Measurements from ENCODE around the gene NUCB1. TPM values are rescaled to one million over a fixed set of nuclear protein-coding genes. Genes with fewer than 3 reads are reported as not detected.

NUCB1 gene
- 10 to 100 TPM; 86.8 to 93.3 TPM for total RNA-seq
- polyA plus RNA-seq: 147 TPM

- Histone ChIP-seq H3K27me3 (ENCODE audit: insufficient read depth, low read length, poor library complexity, severe bottlenecking) (peaks cover 5% of the 10 kb centered on the region), H3K27ac (ENCODE audit: low read depth, low read length) (peak within 1 kb of the TSS; percentile 88), H3K4me1 (ENCODE audit: insufficient read depth, low read length) (peaks cover 17% of the 10 kb centered on the region), H3K9me3 (ENCODE audit: low read length) (no peaks in the 10 kb centered on the region), H3K36me3 (ENCODE audit: insufficient read depth, low read length) (peaks cover 2% of the 10 kb centered on the region), H3K4me3 (ENCODE audit: low read length) (peak within 1 kb of the TSS; percentile 96)
- POLR2A ChIA-PET: interaction anchor here (0.6 to 2.1 kb wide), 10 partner anchors 12 to 105 kb away, joined by 3 to 17 read pairs (median 4); partner anchors contain the start of genes FTL, GYS1, PPP1R15A and RUVBL2
- Mint-ChIP-seq H3K4me1 (peaks cover 24 to 40% (median 29%) of the 10 kb centered on the region in 3 donors), H3K27ac (peak within 1 kb of the TSS; percentile 77 to 98 (median 96)), H3K9me3 (no peaks in the 10 kb centered on the region), H3K27me3 (peaks cover 9 to 14% of the 10 kb centered on the region in 2 donors), H3K4me3 (peak within 1 kb of the TSS; percentile 89 to 100 (median 97)), H3K36me3 (peaks cover 0 to 28% (median 6%) of the 10 kb centered on the region in 3 donors)
- DNase-seq: peak; percentile 96 to 99 (median 97)
- CTCF ChIA-PET: interaction anchor here (1.0 to 1.8 kb wide), 4 partner anchors 9 to 112 kb away, joined by 3 to 5 read pairs (median 3); partner anchors contain the start of genes GYS1 and RUVBL2
Observed at GRCh38 chr19:48899781-48900476, at the start of gene NUCB1. TSS of gene NUCB1 (plus strand) at chr19:48900312. CDS start at chr19:48900797, 485 bp downstream.

DNA sequence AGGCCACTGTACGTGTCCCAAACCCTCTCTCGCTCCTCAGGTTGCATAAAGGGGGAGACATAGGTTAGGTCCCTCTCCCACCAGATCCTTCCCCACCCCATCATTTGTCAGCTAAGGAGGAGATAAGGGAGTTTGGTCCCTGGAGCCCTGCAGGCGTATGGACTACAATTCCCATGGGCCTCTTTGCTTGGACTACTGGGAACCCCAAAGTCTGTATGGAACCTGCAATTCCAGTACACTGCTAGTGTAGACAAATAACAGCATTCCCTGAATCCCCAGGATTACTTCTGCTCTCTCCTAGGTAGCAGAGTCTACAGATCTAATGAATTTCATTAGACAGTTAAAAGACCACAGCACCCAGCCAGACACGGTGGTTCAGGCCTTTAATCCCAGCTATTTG is 47.8 kb upstream of the NUCB1 start:
- POLR2A ChIA-PET: interaction anchor here (0.5 kb wide), 1 partner anchor 152 kb away, joined by 7 read pairs; no protein-coding TSS in a partner anchor
- Mint-ChIP-seq H3K4me3 (no peak overlapping the region), H3K36me3 (no peaks in the 10 kb centered on the region), H3K4me1 (no peaks in the 10 kb centered on the region), H3K27ac (no peak overlapping the region), H3K9me3 (no peaks in the 10 kb centered on the region), H3K27me3 (no peaks in the 10 kb centered on the region)
- Histone ChIP-seq H3K27me3 (ENCODE audit: insufficient read depth, low read length, poor library complexity, severe bottlenecking) (no peaks in the 10 kb centered on the region), H3K9me3 (ENCODE audit: low read length) (no peaks in the 10 kb centered on the region), H3K4me3 (ENCODE audit: low read length) (no peak overlapping the region), H3K4me1 (ENCODE audit: insufficient read depth, low read length) (no peaks in the 10 kb centered on the region), H3K27ac (ENCODE audit: low read depth, low read length) (no peak overlapping the region), H3K36me3 (ENCODE audit: insufficient read depth, low read length) (no peaks in the 10 kb centered on the region)
- CTCF ChIA-PET: interaction anchor here (2.8 kb wide), 1 partner anchor 10 kb away, joined by 7 read pairs; no protein-coding TSS in a partner anchor
- DNase-seq: no peak

DNA sequence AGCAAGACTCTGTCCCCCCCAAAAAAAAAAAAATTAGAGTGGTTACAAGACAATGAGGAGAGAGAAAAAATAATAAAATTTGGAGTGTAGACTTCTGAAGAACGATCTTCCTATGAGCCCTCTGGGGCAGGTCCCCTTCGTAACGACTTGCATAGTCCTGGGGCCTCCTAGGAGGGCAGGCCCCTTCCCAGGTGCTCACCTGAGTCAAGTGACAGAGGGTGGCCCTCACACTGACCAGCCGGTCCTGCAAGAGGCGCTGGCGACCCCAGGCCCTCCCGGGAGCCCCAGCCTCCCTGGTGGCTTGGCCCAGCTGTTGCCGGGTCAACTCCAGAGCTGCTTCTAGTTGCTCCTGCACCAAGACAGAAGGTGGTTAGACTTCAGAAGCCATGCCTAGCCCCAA is 46.6 kb upstream of the NUCB1 start:
- no peaks in the 10 kb centered on the region for H3K27me3 ChIP-seq (ENCODE audit: insufficient read depth, low read length, poor library complexity, severe bottlenecking)
- no peak overlapping the region for H3K4me3 ChIP-seq (ENCODE audit: low read length)
- Mint-ChIP-seq H3K36me3 (no peaks in the 10 kb centered on the region), H3K9me3 (no peaks in the 10 kb centered on the region), H3K27me3 (no peaks in the 10 kb centered on the region), H3K27ac (no peak overlapping the region), H3K4me3 (no peak overlapping the region), H3K4me1 (no peaks in the 10 kb centered on the region)
- H3K4me1 ChIP-seq (ENCODE audit: insufficient read depth, low read length): no peaks in the 10 kb centered on the region
- H3K27ac ChIP-seq (ENCODE audit: low read depth, low read length): no peak overlapping the region
- no peak for DNase-seq
- POLR2A ChIA-PET: no interaction called here
- H3K36me3 ChIP-seq (ENCODE audit: insufficient read depth, low read length): no peaks in the 10 kb centered on the region
- CTCF ChIA-PET: interaction anchor here (0.6 to 2.8 kb wide), 2 partner anchors 11 to 59 kb away, joined by 4 to 7 read pairs; no protein-coding TSS in a partner anchor
- no peaks in the 10 kb centered on the region for H3K9me3 ChIP-seq (ENCODE audit: low read length)

DNA sequence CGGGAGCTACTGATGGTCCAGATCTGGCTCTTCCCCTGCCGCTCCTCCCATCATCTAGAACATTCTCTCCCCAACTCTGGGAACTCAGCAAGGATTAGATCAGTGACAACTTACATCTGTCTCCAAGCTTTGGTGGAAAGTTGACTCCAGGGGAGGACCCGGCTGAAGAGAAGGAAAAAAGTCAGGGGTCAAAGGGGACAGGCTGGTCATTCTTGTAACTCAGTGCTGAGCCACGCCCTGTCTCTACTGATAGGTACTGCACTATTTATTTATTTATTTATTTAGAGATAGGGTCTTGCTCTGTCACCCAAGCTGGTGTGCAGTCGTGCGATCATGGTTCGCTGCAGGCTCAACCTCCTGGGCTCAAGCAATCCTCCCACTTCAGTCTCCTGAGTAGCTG is 46.0 kb upstream of the NUCB1 start:
- H3K36me3 Mint-ChIP-seq: no peaks in the 10 kb centered on the region
- no peak overlapping the region for H3K4me3 ChIP-seq (ENCODE audit: low read length)
- POLR2A ChIA-PET: no interaction called here

GRCh38 chr19:48856921-48857320 is 43.2 kb upstream of the NUCB1 start:
- no peak for DNase-seq
- Mint-ChIP-seq H3K4me1 (peaks cover 2 to 4% (median 4%) of the 10 kb centered on the region in 3 donors), H3K36me3 (no peaks in the 10 kb centered on the region), H3K4me3 (peak overlapping the region in 1 of 7 donors; percentile 9), H3K27me3 (no peaks in the 10 kb centered on the region), H3K9me3 (no peaks in the 10 kb centered on the region), H3K27ac (no peak overlapping the region)
- ChIA-PET POLR2A (no interaction called here), CTCF (no interaction called here)
- Histone ChIP-seq H3K27ac (ENCODE audit: low read depth, low read length) (no peak overlapping the region), H3K27me3 (ENCODE audit: insufficient read depth, low read length, poor library complexity, severe bottlenecking) (no peaks in the 10 kb centered on the region), H3K4me3 (ENCODE audit: low read length) (no peak overlapping the region), H3K9me3 (ENCODE audit: low read length) (no peaks in the 10 kb centered on the region), H3K36me3 (ENCODE audit: insufficient read depth, low read length) (no peaks in the 10 kb centered on the region), H3K4me1 (ENCODE audit: insufficient read depth, low read length) (no peaks in the 10 kb centered on the region)

More for the DNA sequence above, 46.0 kb upstream of the NUCB1 start:
- DNase-seq: no peak
- no peak overlapping the region for H3K4me3 Mint-ChIP-seq
- Histone ChIP-seq H3K36me3 (ENCODE audit: insufficient read depth, low read length) (no peaks in the 10 kb centered on the region), H3K9me3 (ENCODE audit: low read length) (no peaks in the 10 kb centered on the region), H3K4me1 (ENCODE audit: insufficient read depth, low read length) (no peaks in the 10 kb centered on the region), H3K27ac (ENCODE audit: low read depth, low read length) (no peak overlapping the region), H3K27me3 (ENCODE audit: insufficient read depth, low read length, poor library complexity, severe bottlenecking) (no peaks in the 10 kb centered on the region)
- H3K4me1 Mint-ChIP-seq: peaks cover under 1 to 2% (median 2%) of the 10 kb centered on the region in 3 donors
- H3K9me3 Mint-ChIP-seq: no peaks in the 10 kb centered on the region
- CTCF ChIA-PET: interaction anchor here (2.8 kb wide), 1 partner anchor 12 kb away, joined by 7 read pairs; no protein-coding TSS in a partner anchor
- no peaks in the 10 kb centered on the region for H3K27me3 Mint-ChIP-seq
- H3K27ac Mint-ChIP-seq: no peak overlapping the region

DNA sequence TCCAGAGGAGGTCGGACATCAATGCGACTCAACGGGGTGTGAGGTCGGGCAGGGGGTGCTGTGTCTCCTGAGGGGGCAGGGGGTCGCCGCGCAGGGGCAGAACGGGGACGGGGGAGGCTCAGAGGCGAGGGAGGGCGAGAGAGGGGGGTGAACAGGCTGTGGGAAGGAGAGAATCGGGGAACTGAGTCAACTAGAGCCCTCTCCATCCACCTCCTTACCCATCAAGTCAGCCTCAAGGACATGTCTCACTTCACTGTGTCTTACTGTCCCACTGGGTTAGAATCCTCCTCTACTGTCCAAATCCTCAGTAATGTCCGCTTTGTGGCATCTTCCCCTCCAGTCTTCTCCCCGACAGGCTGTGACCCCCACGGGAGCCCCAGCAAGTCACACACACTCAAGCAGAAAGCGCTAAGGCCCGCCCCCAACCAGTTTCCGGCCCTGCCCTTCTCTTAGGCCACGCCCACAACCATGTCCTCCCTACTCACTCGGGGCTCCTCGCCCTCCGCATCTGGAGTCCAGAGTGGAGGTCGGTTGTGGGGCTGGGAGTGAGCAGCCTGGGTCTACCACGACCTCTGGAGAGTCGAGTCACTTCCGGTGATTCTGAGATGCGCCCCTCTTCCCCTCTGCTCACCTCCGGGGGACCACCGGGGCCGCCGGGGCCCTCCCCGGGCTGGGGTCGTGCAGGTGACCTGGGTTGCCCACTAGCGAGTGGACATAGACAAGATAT is 41.0 kb upstream of the NUCB1 start:
- Histone ChIP-seq H3K27me3 (ENCODE audit: insufficient read depth, low read length, poor library complexity, severe bottlenecking) (no peaks in the 10 kb centered on the region), H3K4me1 (ENCODE audit: insufficient read depth, low read length) (no peaks in the 10 kb centered on the region), H3K9me3 (ENCODE audit: low read length) (no peaks in the 10 kb centered on the region), H3K36me3 (ENCODE audit: insufficient read depth, low read length) (no peaks in the 10 kb centered on the region), H3K4me3 (ENCODE audit: low read length) (peak overlapping the region; percentile 81), H3K27ac (ENCODE audit: low read depth, low read length) (peak overlapping the region; percentile 84)
- CTCF ChIA-PET: interaction anchor here (1.2 kb wide), 1 partner anchor 16 kb away, joined by 6 read pairs; no protein-coding TSS in a partner anchor
- Mint-ChIP-seq H3K27ac (peak overlapping the region; percentile 38 to 96 (median 90)), H3K9me3 (no peaks in the 10 kb centered on the region), H3K27me3 (no peaks in the 10 kb centered on the region), H3K4me3 (peak overlapping the region; percentile 87 to 96 (median 93)), H3K36me3 (no peaks in the 10 kb centered on the region), H3K4me1 (peaks cover 2 to 4% (median 4%) of the 10 kb centered on the region in 3 donors)
- POLR2A ChIA-PET: interaction anchor here (0.6 kb wide), 2 partner anchors 7 to 68 kb away, joined by 3 to 7 read pairs; no protein-coding TSS in a partner anchor
- peak; percentile 66 to 85 (median 75) for DNase-seq

DNA sequence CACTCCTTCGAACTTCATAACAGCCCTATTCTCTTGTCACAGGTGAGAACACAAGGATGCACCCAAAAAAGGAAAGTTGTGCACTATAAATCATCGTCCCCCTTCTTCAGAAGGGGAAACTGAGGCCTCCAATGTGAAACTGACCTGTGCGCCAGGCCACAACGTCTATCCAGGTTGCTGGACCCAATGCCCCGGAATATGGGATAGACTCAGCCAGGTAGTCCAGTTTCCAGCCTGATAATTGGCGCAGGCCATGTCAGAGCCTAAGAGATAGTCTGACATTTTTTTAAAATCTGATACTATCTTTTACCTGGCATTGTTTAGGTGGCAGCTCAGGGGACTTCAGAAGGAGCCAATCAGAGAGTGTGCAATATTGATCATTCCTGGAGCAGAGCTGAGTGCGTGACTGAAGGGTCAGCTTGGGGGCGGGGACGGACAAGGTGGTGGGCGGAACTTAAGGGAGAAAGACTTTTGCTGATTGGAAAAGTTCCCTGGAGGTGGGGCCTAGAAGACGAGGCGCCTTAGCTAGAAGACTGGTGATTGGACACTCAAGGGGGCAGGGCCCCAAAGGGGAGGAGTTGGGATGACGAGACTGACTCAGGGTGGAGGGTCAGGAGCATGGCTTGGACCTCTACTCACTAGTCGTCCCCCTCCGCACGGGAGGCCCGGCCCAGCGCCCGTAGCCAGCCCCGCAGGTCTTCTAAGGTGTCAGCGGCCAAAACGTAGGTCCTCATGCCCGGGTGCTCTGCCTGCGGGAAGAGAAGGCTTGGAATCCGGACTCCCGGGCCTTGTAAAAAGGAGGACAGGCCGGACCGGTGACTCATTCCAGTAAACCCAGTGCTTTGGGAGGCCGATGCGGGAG is 40.2 kb upstream of the NUCB1 start:
- no peaks in the 10 kb centered on the region for H3K36me3 ChIP-seq (ENCODE audit: insufficient read depth, low read length)
- Mint-ChIP-seq H3K27ac (peak overlapping the region in 1 of 8 donors; percentile 17), H3K4me3 (peak overlapping the region in 5 of 7 donors; percentile 8 to 96 (median 45)), H3K4me1 (peaks cover 2 to 4% (median 4%) of the 10 kb centered on the region in 3 donors), H3K9me3 (no peaks in the 10 kb centered on the region), H3K27me3 (no peaks in the 10 kb centered on the region), H3K36me3 (no peaks in the 10 kb centered on the region)
- ChIA-PET CTCF (no interaction called here), POLR2A (no interaction called here)
- H3K4me1 ChIP-seq (ENCODE audit: insufficient read depth, low read length): no peaks in the 10 kb centered on the region
- no peaks in the 10 kb centered on the region for H3K9me3 ChIP-seq (ENCODE audit: low read length)
- peak overlapping the region; percentile 81 for H3K4me3 ChIP-seq (ENCODE audit: low read length)
- peak overlapping the region; percentile 84 for H3K27ac ChIP-seq (ENCODE audit: low read depth, low read length)
- DNase-seq: no peak
- H3K27me3 ChIP-seq (ENCODE audit: insufficient read depth, low read length, poor library complexity, severe bottlenecking): no peaks in the 10 kb centered on the region

All from CD8-positive, alpha-beta memory T cell (primary cell).